Measurements from ENCODE around the gene TEX10.

Gene TEX10

GRCh38 chr9:100298378-100298777, 54.4 kb downstream of the TEX10 start:
- no peak overlapping the region for H3K4me3 ChIP-seq
- no peak overlapping the region for H3K27ac ChIP-seq
- H3K27me3 ChIP-seq: no peaks in the 10 kb centered on the region
- no peak for TF ChIP-seq Cebpa-rat (IDR thresholded peaks at IDR 0.05)
- 0 out of 20 replicates have a peak, but pooled peaks cover 0 to 4% (median 0%) of the 10 kb centered on the region in 10 experiments for H3K4me1 ChIP-seq
- H3K4me2 ChIP-seq: no peak overlapping the region
- no peaks in the 10 kb centered on the region for H3K9me3 ChIP-seq (replicated peaks in 1 of 11)
- peaks cover 0 to 86% (median 77%) of the 10 kb centered on the region in 11 experiments; a peak in 20 of 22 replicates for H4K20me1 ChIP-seq
- H3K9ac ChIP-seq: no peak overlapping the region
- H3K36me3 ChIP-seq: peaks cover 98 to 100% (median 100%) of the 10 kb centered on the region in 11 experiments

DNA sequence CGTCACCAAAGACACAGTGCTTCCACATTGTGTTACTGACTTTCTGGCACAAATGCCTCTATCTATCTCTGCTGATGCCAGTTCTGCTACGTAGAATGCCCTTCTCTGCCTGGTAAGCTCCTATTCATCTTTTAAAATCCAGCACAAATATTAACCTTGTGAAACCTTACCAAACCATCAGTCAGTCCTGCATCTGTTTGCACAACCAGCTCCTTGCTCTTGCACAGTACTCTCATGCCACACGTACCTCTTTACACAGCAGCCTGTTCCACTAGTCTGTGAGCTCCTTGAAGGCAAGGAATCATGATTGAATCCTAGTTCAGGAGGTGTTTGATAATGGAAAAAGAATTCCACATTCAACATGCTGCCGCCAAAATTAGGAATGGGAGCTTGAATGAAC, 56.3 kb downstream of the TEX10 start:
- Histone ChIP-seq H3K36me3 (peaks cover 98 to 100% (median 100%) of the 10 kb centered on the region in 11 experiments), H4K20me1 (peaks cover 0 to 77% (median 63%) of the 10 kb centered on the region in 11 experiments; a peak in 20 of 22 replicates), H3K4me1 (0 out of 20 replicates have a peak, but pooled peaks cover 0 to 4% (median 0%) of the 10 kb centered on the region in 10 experiments), H3K27ac (no peak overlapping the region), H3K9me3 (replicated peaks in 1 of 11) (no peaks in the 10 kb centered on the region), H3K4me3 (no peak overlapping the region), H3K27me3 (no peaks in the 10 kb centered on the region), H3K9ac (no peak overlapping the region), H3K4me2 (no peak overlapping the region)
- TF ChIP-seq Cebpa-rat (IDR thresholded peaks at IDR 0.05): no peak

- Histone ChIP-seq H3K27ac (no peak overlapping the region), H4K20me1 (peaks cover 0 to 65% (median 52%) of the 10 kb centered on the region in 11 experiments; a peak in 20 of 22 replicates), H3K27me3 (no peaks in the 10 kb centered on the region), H3K36me3 (peaks cover 98 to 100% (median 100%) of the 10 kb centered on the region in 11 experiments), H3K4me3 (no peak overlapping the region), H3K9ac (no peak overlapping the region), H3K4me2 (no peak overlapping the region), H3K4me1 (0 out of 20 replicates have a peak, but pooled peaks cover 0 to 4% (median 0%) of the 10 kb centered on the region in 10 experiments), H3K9me3 (replicated peaks in 1 of 11) (peaks cover 0 to 8% (median 0%) of the 10 kb centered on the region in 11 experiments; a peak in 4 of 22 replicates)
- TF ChIP-seq Cebpa-rat (IDR thresholded peaks at IDR 0.05): no peak
Observed at GRCh38 chr9:100295240-100295639, 57.5 kb downstream of the TEX10 start.

DNA sequence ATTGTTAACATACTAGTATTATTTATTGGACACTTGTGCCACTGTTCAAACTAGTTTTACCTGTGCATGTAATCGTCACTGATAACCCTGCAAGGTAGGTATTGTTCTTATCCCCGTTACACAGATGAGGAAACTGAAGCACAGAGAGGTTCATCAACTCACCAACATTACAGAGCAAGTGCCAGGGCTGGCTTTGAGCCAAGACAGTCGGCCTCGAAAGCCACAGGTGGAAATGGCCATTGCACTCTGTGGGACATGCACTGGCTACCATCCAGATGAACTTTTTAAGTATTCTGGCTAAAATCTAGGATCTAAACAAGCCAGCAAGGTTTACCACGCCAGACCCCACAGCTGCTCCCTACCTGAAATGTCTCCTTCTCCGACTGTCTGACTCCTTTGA, 57.9 kb downstream of the TEX10 start:
- no peak for TF ChIP-seq Cebpa-rat (IDR thresholded peaks at IDR 0.05)
- H3K9me3 ChIP-seq (replicated peaks in 1 of 11): peaks cover 0 to 10% (median 3%) of the 10 kb centered on the region in 11 experiments; a peak in 8 of 22 replicates
- H3K4me1 ChIP-seq: 0 out of 20 replicates have a peak, but pooled peaks cover 0 to 4% (median 0%) of the 10 kb centered on the region in 10 experiments
- H3K4me3 ChIP-seq: no peak overlapping the region
- H3K9ac ChIP-seq: no peak overlapping the region
- no peak overlapping the region for H3K27ac ChIP-seq
- no peaks in the 10 kb centered on the region for H3K27me3 ChIP-seq
- no peak overlapping the region for H3K4me2 ChIP-seq
- H3K36me3 ChIP-seq: peaks cover 98 to 100% (median 100%) of the 10 kb centered on the region in 11 experiments
- peaks cover 0 to 65% (median 47%) of the 10 kb centered on the region in 11 experiments; a peak in 20 of 22 replicates for H4K20me1 ChIP-seq

GRCh38 chr9:100294341-100294740, 58.4 kb downstream of the TEX10 start:
- Histone ChIP-seq H3K4me1 (0 out of 20 replicates have a peak, but pooled peaks cover 0 to 4% (median 0%) of the 10 kb centered on the region in 10 experiments), H3K4me3 (no peak overlapping the region), H3K9me3 (replicated peaks in 1 of 11) (peaks cover 0 to 15% (median 7%) of the 10 kb centered on the region in 11 experiments; a peak in 14 of 22 replicates), H3K27ac (no peak overlapping the region), H3K4me2 (no peak overlapping the region), H3K27me3 (no peaks in the 10 kb centered on the region), H3K36me3 (peaks cover 98 to 100% (median 100%) of the 10 kb centered on the region in 11 experiments), H4K20me1 (peaks cover 0 to 65% (median 46%) of the 10 kb centered on the region in 11 experiments; a peak in 20 of 22 replicates), H3K9ac (no peak overlapping the region)
- TF ChIP-seq Cebpa-rat (IDR thresholded peaks at IDR 0.05): no peak

GRCh38 chr9:100292414-100292813, 60.3 kb downstream of the TEX10 start:
- Histone ChIP-seq H3K4me3 (no peak overlapping the region), H3K27ac (no peak overlapping the region), H3K27me3 (no peaks in the 10 kb centered on the region), H3K4me2 (no peak overlapping the region), H3K4me1 (peaks cover 0 to 7% (median 4%) of the 10 kb centered on the region in 10 experiments; a peak in 13 of 20 replicates), H4K20me1 (peaks cover 0 to 53% (median 39%) of the 10 kb centered on the region in 11 experiments; a peak in 19 of 22 replicates), H3K9ac (no peak overlapping the region), H3K36me3 (peaks cover 98 to 100% (median 100%) of the 10 kb centered on the region in 11 experiments), H3K9me3 (replicated peaks in 1 of 11) (peaks cover 18 to 34% (median 26%) of the 10 kb centered on the region in 11 experiments)
- TF ChIP-seq Cebpa-rat (IDR thresholded peaks at IDR 0.05): no peak

GRCh38 chr9:100290714-100291113, 62.0 kb downstream of the TEX10 start:
- Histone ChIP-seq H3K4me3 (no peak overlapping the region), H3K4me2 (no peak overlapping the region), H3K9me3 (replicated peaks in 1 of 11) (peaks cover 20 to 36% (median 28%) of the 10 kb centered on the region in 11 experiments), H3K9ac (no peak overlapping the region), H3K4me1 (peaks cover 0 to 21% (median 12%) of the 10 kb centered on the region in 10 experiments; a peak in 15 of 20 replicates), H3K27ac (no peak overlapping the region), H3K36me3 (peaks cover 95 to 100% (median 99%) of the 10 kb centered on the region in 11 experiments), H3K27me3 (no peaks in the 10 kb centered on the region), H4K20me1 (peaks cover 0 to 36% (median 22%) of the 10 kb centered on the region in 11 experiments; a peak in 17 of 22 replicates)
- TF ChIP-seq Cebpa-rat (IDR thresholded peaks at IDR 0.05): no peak

GRCh38 chr9:100287186-100287585, 65.6 kb downstream of the TEX10 start:
- peaks cover 0 to 21% (median 12%) of the 10 kb centered on the region in 10 experiments; a peak in 15 of 20 replicates for H3K4me1 ChIP-seq
- peaks cover 20 to 46% (median 34%) of the 10 kb centered on the region in 11 experiments for H3K9me3 ChIP-seq (replicated peaks in 1 of 11)
- no peak overlapping the region for H3K9ac ChIP-seq
- TF ChIP-seq Cebpa-rat (IDR thresholded peaks at IDR 0.05): no peak
- peak overlapping the region in 9 of 11 experiments; percentile 11 to 55 (median 28); a peak in 13 of 22 replicates for H3K4me2 ChIP-seq
- no peaks in the 10 kb centered on the region for H3K27me3 ChIP-seq
- H3K36me3 ChIP-seq: peaks cover 75 to 100% (median 90%) of the 10 kb centered on the region in 11 experiments
- H3K27ac ChIP-seq: peak overlapping the region in 5 of 11 experiments; percentile 1 to 32 (median 19); a peak in 2 of 22 replicates
- H3K4me3 ChIP-seq: no peak overlapping the region
- peaks cover 0 to 1% (median 0%) of the 10 kb centered on the region in 11 experiments; a peak in 1 of 22 replicates for H4K20me1 ChIP-seq

- Histone ChIP-seq H3K27me3 (no peaks in the 10 kb centered on the region), H3K36me3 (peaks cover 65 to 100% (median 89%) of the 10 kb centered on the region in 11 experiments), H3K9ac (no peak overlapping the region), H3K4me1 (peaks cover 0 to 21% (median 12%) of the 10 kb centered on the region in 10 experiments; a peak in 15 of 20 replicates), H4K20me1 (no peaks in the 10 kb centered on the region), H3K9me3 (replicated peaks in 1 of 11) (peaks cover 20 to 44% (median 34%) of the 10 kb centered on the region in 11 experiments), H3K27ac (no peak overlapping the region), H3K4me3 (no peak overlapping the region), H3K4me2 (peak overlapping the region in 3 of 11 experiments; percentile 11 to 55 (median 35); a peak in 3 of 22 replicates)
- TF ChIP-seq Cebpa-rat (IDR thresholded peaks at IDR 0.05): peak in 6 of 11 experiments; percentile 18 to 64 (median 39); a peak in 7 of 22 replicates
Observed at GRCh38 chr9:100286257-100286656, 66.5 kb downstream of the TEX10 start.
